IPS DF 6.9 (cell line): ENCODE results near the gene XPC.
"Not testable (repeated sequence)": the region's sequence is repeated elsewhere in the genome, so short reads cannot be mapped to it uniquely, and the experiment has no call there.

Source experiments
- DNase-seq: peaks from one replicate; pipeline ENCODE4 v3.0.0-alpha.2; 2013; ENCODE audit warnings: low read depth, low spot score
- H3K27ac ChIP-seq: one replicate; pipeline ENCODE4 v1.5.1; 2013; ENCODE audit warnings: low read length, control low read depth
- H3K27me3 ChIP-seq: 2 replicates; pipeline ENCODE4 v1.6.1; 2013; ENCODE audit warnings: mild to moderate bottlenecking, low read length; ENCODE audit not compliant: control insufficient read depth, insufficient read depth
- H3K36me3 ChIP-seq: 2 replicates; pipeline ENCODE4 v1.6.1; 2013; ENCODE audit warnings: low read length; ENCODE audit not compliant: control insufficient read depth, insufficient read depth
- H3K4me1 ChIP-seq: 2 replicates; pipeline ENCODE4 v1.6.1; 2013; ENCODE audit warnings: low read length; ENCODE audit not compliant: control insufficient read depth, insufficient read depth
- H3K4me3 ChIP-seq: 2 replicates; pipeline ENCODE4 v1.5.1; 2013; ENCODE audit warnings: mild to moderate bottlenecking, low read length
- H3K9me3 ChIP-seq: 2 replicates; pipeline ENCODE4 v1.6.1; 2013; ENCODE audit warnings: low read length, inconsistent platforms; ENCODE audit not compliant: control insufficient read depth, insufficient read depth
- WGBS: extraction: QIAGEN DNeasy Blood & Tissue Kit; methylation state at CpG from one replicate; pipeline ENCODE4 v1.1.7; 2013; ENCODE audit warnings: mixed read lengths, missing lambda C conversion rate; ENCODE audit not compliant: insufficient read length, insufficient coverage; 5-methylcytosine and 5-hydroxymethylcytosine counted together

The XPC gene

GRCh38 chr3:14120111-14120920, 58.1 kb downstream of the XPC start:
- no CpG with 5 or more reads among the region's 11 CpGs for WGBS
- Histone ChIP-seq H3K4me1 (peaks cover 1% of the 10 kb centered on the region; the same call in 1 of the 2 replicates), H3K27ac (no peak overlapping the region), H3K4me3 (no peak overlapping the region), H3K36me3 (no peaks in the 10 kb centered on the region; the same call in 1 of the 2 replicates), H3K9me3 (no peaks in the 10 kb centered on the region), H3K27me3 (no peaks in the 10 kb centered on the region)
- no peak for DNase-seq

- Histone ChIP-seq H3K4me3 (no peak overlapping the region), H3K27me3 (no peaks in the 10 kb centered on the region), H3K36me3 (no peaks in the 10 kb centered on the region; the same call in 1 of the 2 replicates), H3K4me1 (peaks cover 1% of the 10 kb centered on the region; the same call in 1 of the 2 replicates), H3K9me3 (no peaks in the 10 kb centered on the region), H3K27ac (no peak overlapping the region)
- DNase-seq: no peak
- WGBS: no CpG with 5 or more reads among the region's 2 CpGs
These were observed 58.8 kb downstream of the XPC start for GRCh38 chr3:14119651-14120050.

- no peaks in the 10 kb centered on the region for H3K27me3 ChIP-seq
- H3K27ac ChIP-seq: no peak overlapping the region
- DNase-seq: no peak
- H3K9me3 ChIP-seq: no peaks in the 10 kb centered on the region
- WGBS: no CpG with 5 or more reads among the region's 13 CpGs
- H3K36me3 ChIP-seq: peaks cover 4% of the 10 kb centered on the region; the same call in 1 of the 2 replicates
- H3K4me1 ChIP-seq: peaks cover 1% of the 10 kb centered on the region; the same call in 1 of the 2 replicates
- no peak overlapping the region for H3K4me3 ChIP-seq
These were observed 59.7 kb downstream of the XPC start for GRCh38 chr3:14118400-14119381.

- H3K27me3 ChIP-seq: no peaks in the 10 kb centered on the region
- WGBS: no CpG with 5 or more reads among the region's 10 CpGs
- no peak overlapping the region for H3K4me3 ChIP-seq
- H3K4me1 ChIP-seq: 0 out of 2 replicates have a peak, but pooled peaks cover 1% of the 10 kb centered on the region
- no peak for DNase-seq
- no peak overlapping the region for H3K27ac ChIP-seq
- no peaks in the 10 kb centered on the region for H3K9me3 ChIP-seq
- peaks cover 4% of the 10 kb centered on the region; the same call in 1 of the 2 replicates for H3K36me3 ChIP-seq
These were observed 60.7 kb downstream of the XPC start for GRCh38 chr3:14117468-14118399.

GRCh38 chr3:14113965-14114635, 64.3 kb downstream of the XPC start:
- Histone ChIP-seq H3K4me1 (0 out of 2 replicates have a peak, but pooled peaks cover 1% of the 10 kb centered on the region), H3K27ac (no peak overlapping the region), H3K36me3 (peaks cover 4% of the 10 kb centered on the region; the same call in 1 of the 2 replicates), H3K9me3 (no peaks in the 10 kb centered on the region), H3K27me3 (no peaks in the 10 kb centered on the region), H3K4me3 (no peak overlapping the region)
- DNase-seq: no peak
- no CpG with 5 or more reads among the region's 7 CpGs for WGBS

- no peak for DNase-seq
- Histone ChIP-seq H3K27me3 (no peaks in the 10 kb centered on the region), H3K36me3 (peaks cover 4% of the 10 kb centered on the region; the same call in 1 of the 2 replicates), H3K4me1 (no peaks in the 10 kb centered on the region), H3K27ac (no peak overlapping the region), H3K4me3 (no peak overlapping the region), H3K9me3 (no peaks in the 10 kb centered on the region)
- WGBS: no CpG with 5 or more reads among the region's 4 CpGs
These were observed 67.7 kb downstream of the XPC start for GRCh38 chr3:14110699-14111098.

- not testable (repeated sequence) for H3K27ac ChIP-seq, H3K4me3 ChIP-seq, H3K9me3 ChIP-seq, DNase-seq, H3K36me3 ChIP-seq, H3K27me3 ChIP-seq, H3K4me1 ChIP-seq
- no CpG with 5 or more reads among the region's 5 CpGs for WGBS
These were observed 68.6 kb downstream of the XPC start for GRCh38 chr3:14109821-14110220.

- WGBS: no CpG with 5 or more reads among the region's 5 CpGs
- no peaks in the 10 kb centered on the region for H3K4me1 ChIP-seq
- H3K36me3 ChIP-seq: no peaks in the 10 kb centered on the region
- H3K27me3 ChIP-seq: no peaks in the 10 kb centered on the region
- DNase-seq: no peak
- no peak overlapping the region for H3K4me3 ChIP-seq
- H3K27ac ChIP-seq: no peak overlapping the region
- no peaks in the 10 kb centered on the region for H3K9me3 ChIP-seq
These were observed 80.6 kb downstream of the XPC start for GRCh38 chr3:14097616-14098391.

- WGBS: no CpG with 5 or more reads among the region's 3 CpGs
- H3K4me1 ChIP-seq: no peaks in the 10 kb centered on the region; the same call in 1 of the 2 replicates
- H3K36me3 ChIP-seq: no peaks in the 10 kb centered on the region
- no peak overlapping the region for H3K4me3 ChIP-seq
- no peaks in the 10 kb centered on the region for H3K27me3 ChIP-seq
- no peak overlapping the region for H3K27ac ChIP-seq
- H3K9me3 ChIP-seq: no peaks in the 10 kb centered on the region
- DNase-seq: no peak
These were observed 81.7 kb downstream of the XPC start for GRCh38 chr3:14096742-14097141.
